Ascending aorta (tissue), 2 donors: Measurements from ENCODE around the gene OR8J3. TPM values are rescaled to one million over a fixed set of nuclear protein-coding genes. Genes with fewer than 3 reads are reported as not detected.
"Not testable (repeated sequence)": the region's sequence is repeated elsewhere in the genome, so short reads cannot be mapped to it uniquely, and the experiment has no call there.

ENCODE experiments used
- DNase-seq, 2 donors: peaks; one replicate each; pipeline ENCODE4 v3.0.0-alpha.2; 2019; ENCODE audit warnings: low spot score in 2 of 2
- H3K27ac ChIP-seq, 2 donors: fragments of 200-600 bp; sonication (generic); one replicate each; pipeline ENCODE4 v1.5.1; 2016 to 2017; ENCODE audit warnings: mild to moderate bottlenecking in 1 of 2
- H3K27me3 ChIP-seq: fragments of 200-600 bp; sonication (generic); one replicate; pipeline ENCODE4 v1.5.1; 2017
- H3K36me3 ChIP-seq, 2 donors: fragments of 200-600 bp; sonication (generic); one replicate each; pipeline ENCODE4 v1.5.1; 2016
- H3K4me1 ChIP-seq, 2 donors: fragments of 200-600 bp; sonication (generic); one replicate each; pipeline ENCODE4 v1.5.1; 2016 to 2017; ENCODE audit warnings: mild to moderate bottlenecking in 1 of 2
- H3K4me3 ChIP-seq, 2 donors: fragments of 200-600 bp; sonication (generic); one replicate each; pipeline ENCODE4 v1.5.1; 2016 to 2017; ENCODE audit warnings: mild to moderate bottlenecking in 1 of 2
- H3K9me3 ChIP-seq, 2 donors: fragments of 200-600 bp; sonication (generic); one replicate each; pipeline ENCODE4 v1.5.1; 2016
- CTCF ChIP-seq, 3 experiments: fragments of 200-600 bp in 2 of 3; fragments of 450-650 bp in 1 of 3; sonication (generic) in 2 of 3; IDR thresholded peaks; one replicate each; pipeline ENCODE4 v1.5.1; 2016 to 2019; ENCODE audit warnings: antibody characterized with exemption in 3 of 3, mild to moderate bottlenecking in 1 of 3, moderate library complexity in 1 of 3
- intact Hi-C: fragments of 100-400 bp; cut with DNase I; formaldehyde crosslinking; loops from one replicate; pipeline ENCODE4 v1.15.1; 2023
- total RNA-seq: library from RNA; depleted of rRNA; stranded (reverse); fragments of >200 nt; gene quantifications from one replicate; pipeline ENCODE4 v1.1.0, GENCODE V29; 2016

Gene OR8J3
- total RNA-seq, 1 donor from 2014 or later = not detected

DNA sequence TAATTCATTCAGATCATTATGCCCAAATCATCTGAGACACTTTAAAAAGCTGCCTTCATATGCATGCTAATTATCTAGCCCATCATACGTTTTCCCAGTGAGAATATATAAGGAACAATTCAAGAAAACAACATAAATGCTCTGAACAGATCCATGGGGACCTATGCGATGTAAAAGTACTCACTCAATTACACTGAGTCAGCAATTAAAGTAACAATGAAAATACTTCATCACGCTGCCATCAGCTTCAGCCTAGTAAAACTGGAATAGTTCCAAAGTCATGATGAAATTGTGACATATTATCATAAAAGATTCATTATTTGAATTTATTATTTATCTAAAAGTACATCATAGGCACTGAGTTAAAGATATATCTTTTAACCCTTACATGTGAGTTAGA lies 23.8 kb upstream of the OR8J3 start:
- no peaks in the 10 kb centered on the region for H3K4me1 ChIP-seq
- no peak for DNase-seq
- no peak for TF ChIP-seq CTCF (IDR thresholded peaks at IDR 0.05)
- H3K9me3 ChIP-seq = no peaks in the 10 kb centered on the region
- no peaks in the 10 kb centered on the region for H3K27me3 ChIP-seq
- H3K27ac ChIP-seq = no peak overlapping the region
- H3K36me3 ChIP-seq = no peaks in the 10 kb centered on the region
- intact Hi-C loops = no loop called here
- no peak overlapping the region for H3K4me3 ChIP-seq

DNA sequence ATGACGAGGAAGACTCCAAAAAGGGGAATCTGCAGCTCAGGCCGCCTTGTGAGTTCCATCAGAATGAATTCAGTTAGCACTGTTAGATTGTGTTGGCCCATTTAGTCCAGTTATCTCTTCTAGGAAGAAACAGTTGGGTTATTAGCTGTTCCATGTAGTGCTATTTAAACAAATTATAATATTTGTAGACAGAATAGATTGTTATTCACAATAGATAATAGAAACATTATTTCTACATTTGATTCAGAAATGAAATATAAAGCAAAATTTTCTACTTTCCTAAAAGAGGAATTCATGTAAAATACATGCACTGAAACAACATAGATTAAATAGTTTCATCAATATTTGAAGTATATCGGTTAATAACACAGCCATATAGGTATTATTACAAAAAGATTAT lies 20.2 kb upstream of the OR8J3 start, which contains the start of gene OR8K5:
OR8K5 (minus strand) TSS at position 101 of the 400 bp plus-strand sequence; CDS start at position 101, 0 bp downstream.
- H3K27me3 ChIP-seq = no peaks in the 10 kb centered on the region
- no peaks in the 10 kb centered on the region for H3K36me3 ChIP-seq
- H3K27ac ChIP-seq = no peak within 1 kb of the TSS
- no peak for DNase-seq
- no peaks in the 10 kb centered on the region for H3K9me3 ChIP-seq
- no peak for TF ChIP-seq CTCF (IDR thresholded peaks at IDR 0.05)
- no peak within 1 kb of the TSS for H3K4me3 ChIP-seq
- intact Hi-C loops = no loop called here
- no peaks in the 10 kb centered on the region for H3K4me1 ChIP-seq

- Histone ChIP-seq H3K36me3 (no peaks in the 10 kb centered on the region), H3K9me3 (peaks cover 0 to 2% of the 10 kb centered on the region in 2 donors), H3K27ac (no peak overlapping the region), H3K4me1 (no peaks in the 10 kb centered on the region), H3K27me3 (no peaks in the 10 kb centered on the region), H3K4me3 (no peak overlapping the region)
- no peak for DNase-seq
- intact Hi-C loops = no loop called here
- no peak for TF ChIP-seq CTCF (IDR thresholded peaks at IDR 0.05)
These were observed 12.3 kb upstream of the OR8J3 start for GRCh38 chr11:56152333-56152732.

DNA sequence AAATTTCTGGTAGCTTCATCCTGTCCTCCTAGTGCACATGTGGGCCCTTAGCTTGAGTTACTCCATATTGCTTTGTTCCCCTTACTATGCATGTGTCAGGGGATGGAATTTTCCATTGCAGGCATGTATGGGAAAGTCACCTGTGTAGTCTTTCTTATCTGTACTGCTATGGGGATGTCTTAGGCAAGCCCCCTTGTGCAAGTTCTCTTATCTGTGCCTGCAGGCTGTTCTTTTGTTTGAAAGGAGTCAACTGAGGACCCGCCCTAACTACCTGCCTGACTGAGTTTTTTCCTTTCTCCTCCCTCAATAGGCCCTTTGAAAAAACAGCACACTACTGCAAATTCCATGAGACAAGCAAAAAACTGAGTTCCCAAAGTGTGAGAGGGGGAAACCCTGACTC lies 11.4 kb upstream of the OR8J3 start:
- no peak for DNase-seq
- no peaks in the 10 kb centered on the region for H3K4me1 ChIP-seq
- TF ChIP-seq CTCF (IDR thresholded peaks at IDR 0.05) = no peak
- intact Hi-C loops = no loop called here
- H3K27ac ChIP-seq = no peak overlapping the region
- no peak overlapping the region for H3K4me3 ChIP-seq
- peaks cover 0 to 2% of the 10 kb centered on the region in 2 donors for H3K9me3 ChIP-seq
- H3K36me3 ChIP-seq = no peaks in the 10 kb centered on the region
- no peaks in the 10 kb centered on the region for H3K27me3 ChIP-seq

DNA sequence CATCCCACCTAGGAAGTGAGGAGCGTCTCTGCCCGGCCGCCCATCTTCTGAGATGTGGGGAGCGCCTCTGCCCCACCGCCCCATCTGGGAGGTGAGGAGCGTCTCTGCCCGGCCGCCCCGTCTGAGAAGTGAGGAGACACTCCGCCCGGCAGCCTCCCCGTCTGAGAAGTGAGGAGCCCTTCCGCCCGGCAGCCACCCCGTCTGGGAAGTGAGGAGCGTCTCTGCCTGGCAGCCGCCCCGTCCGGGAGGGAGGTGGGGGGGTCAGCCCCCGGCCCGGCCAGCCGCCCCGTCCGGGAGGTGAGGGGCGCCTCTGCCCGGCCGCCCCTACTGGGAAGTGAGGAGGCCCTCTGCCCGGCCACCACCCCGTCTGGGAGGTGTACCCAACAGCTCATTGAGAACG lies 3.7 kb upstream of the OR8J3 start:
- H3K36me3 ChIP-seq, H3K27ac ChIP-seq, intact Hi-C loops, H3K4me1 ChIP-seq, H3K9me3 ChIP-seq, H3K4me3 ChIP-seq, H3K27me3 ChIP-seq, DNase-seq: not testable (repeated sequence)

- Histone ChIP-seq H3K4me1 (no peaks in the 10 kb centered on the region), H3K27ac (no peak within 1 kb of the TSS), H3K27me3 (no peaks in the 10 kb centered on the region), H3K36me3 (no peaks in the 10 kb centered on the region), H3K4me3 (no peak within 1 kb of the TSS), H3K9me3 (no peaks in the 10 kb centered on the region)
- intact Hi-C loops = no loop called here
- DNase-seq = no peak
- no peak for TF ChIP-seq CTCF (IDR thresholded peaks at IDR 0.05)
These were observed 17.9 kb downstream of the OR8J3 start, which contains the start of gene OR8H3 for GRCh38 chr11:56122073-56122472. OR8H3 (plus strand) TSS chr11:56122373; CDS start chr11:56122373, 0 bp downstream.
